Measurements from ENCODE around the gene CCDC136. TPM values are rescaled to one million over a fixed set of nuclear protein-coding genes. Genes with fewer than 3 reads are reported as not detected.
A peak's percentile ranks its signal among the peaks of the same experiment; 100 is the strongest.

Gene CCDC136
- polyA plus RNA-seq, 5 donors, result 36.6 to 62.7 (median 50.7) TPM

- no peak for DNase-seq
Measured at GRCh38 chr7:128801667-128802418, 10.1 kb downstream of the CCDC136 start.

GRCh38 chr7:128804484-128804883 is 12.7 kb downstream of the CCDC136 start:
- DNase-seq, result no peak

GRCh38 chr7:128805225-128805624 is 13.5 kb downstream of the CCDC136 start:
- no peak for DNase-seq

- no peak for DNase-seq
Measured at GRCh38 chr7:128807191-128807590, 15.4 kb downstream of the CCDC136 start.

- no peak for DNase-seq
Measured at GRCh38 chr7:128809363-128809762, 17.6 kb downstream of the CCDC136 start.

- no peak for DNase-seq
Measured at GRCh38 chr7:128810473-128810872, 18.7 kb downstream of the CCDC136 start.

- DNase-seq, result no peak
Measured at GRCh38 chr7:128810997-128811396, 19.2 kb downstream of the CCDC136 start.

GRCh38 chr7:128811631-128812430 is 20.1 kb downstream of the CCDC136 start:
- no peak for DNase-seq

- no peak for DNase-seq
Measured at GRCh38 chr7:128812514-128813168, 20.9 kb downstream of the CCDC136 start.

GRCh38 chr7:128814499-128814898 is 22.7 kb downstream of the CCDC136 start:
- no peak for DNase-seq

GRCh38 chr7:128815289-128815942 is 23.6 kb downstream of the CCDC136 start:
- DNase-seq, result no peak

- DNase-seq, result no peak
Measured at GRCh38 chr7:128818694-128819093, 26.9 kb downstream of the CCDC136 start.

GRCh38 chr7:128821724-128822123 is 30.0 kb downstream of the CCDC136 start:
- no peak for DNase-seq

- DNase-seq, result no peak
Measured at GRCh38 chr7:128826512-128826911, 34.7 kb downstream of the CCDC136 start.

GRCh38 chr7:128826916-128827247 is 35.1 kb downstream of the CCDC136 start:
- no peak for DNase-seq

- DNase-seq, result no peak
Measured at GRCh38 chr7:128827248-128827958, 35.6 kb downstream of the CCDC136 start.

- no peak for DNase-seq
Measured at GRCh38 chr7:128827971-128828711, 36.4 kb downstream of the CCDC136 start.

GRCh38 chr7:128829391-128830166 is 37.8 kb downstream of the CCDC136 start:
- DNase-seq, result no peak

GRCh38 chr7:128830231-128831177 is 38.7 kb downstream of the CCDC136 start, which contains the start of gene FLNC:
FLNC (plus strand) TSS chr7:128830406; CDS start chr7:128830638, 232 bp downstream.
- peak; percentile 56 to 58 for DNase-seq

Measured in right lung (tissue), 5 donors.